Activated T-helper 2 cell treated with anti-CD3 and anti-CD28 coated beads, Interferon-gamma antibody, Interleukin-2, Interleukin-4, amounts not matched to agents 10 μg/mL and 5 μg/mL and 100 μg/mL, durations not matched to agents 14 hours and 24 hours and 36 hours (primary cell): ENCODE results near the gene DEPDC1B. TPM values are rescaled to one million over a fixed set of nuclear protein-coding genes. Genes with fewer than 3 reads are reported as not detected.
A peak's percentile ranks its signal among the peaks of the same experiment; 100 is the strongest.
"Not testable (repeated sequence)": the region's sequence is repeated elsewhere in the genome, so short reads cannot be mapped to it uniquely, and the experiment has no call there.

ENCODE experiments used
- DNase-seq: peaks from one replicate; pipeline ENCODE4 v3.0.0; 2021; ENCODE audit warnings: low spot score
- H3K27ac Mint-ChIP-seq: one replicate; pipeline ENCODE4 v1.8.0; 2021; ENCODE audit warnings: mixed read lengths
- H3K27me3 Mint-ChIP-seq: one replicate; pipeline ENCODE4 v1.8.0; 2021; ENCODE audit warnings: low read depth, mixed read lengths
- H3K36me3 Mint-ChIP-seq: one replicate; pipeline ENCODE4 v1.8.0; 2021; ENCODE audit warnings: low read depth, mixed read lengths
- H3K4me1 Mint-ChIP-seq: one replicate; pipeline ENCODE4 v1.8.0; 2021; ENCODE audit warnings: low read depth, mixed read lengths
- H3K4me3 Mint-ChIP-seq: one replicate; pipeline ENCODE4 v1.8.0; 2021; ENCODE audit warnings: low read depth, mild to moderate bottlenecking, moderate library complexity, mixed read lengths
- H3K9me3 Mint-ChIP-seq: one replicate; pipeline ENCODE4 v1.8.0; 2021; ENCODE audit warnings: mixed read lengths
- intact Hi-C: fragments of 100-400 bp; cut with micrococcal nuclease; formaldehyde crosslinking; loops from one replicate; pipeline ENCODE4 v1.15.1; 2023
- total RNA-seq: library from RNA; stranded (reverse); gene quantifications from 2 replicates; pipeline ENCODE4 v1.2.3, GENCODE V29; 2022

The DEPDC1B gene, protein sequence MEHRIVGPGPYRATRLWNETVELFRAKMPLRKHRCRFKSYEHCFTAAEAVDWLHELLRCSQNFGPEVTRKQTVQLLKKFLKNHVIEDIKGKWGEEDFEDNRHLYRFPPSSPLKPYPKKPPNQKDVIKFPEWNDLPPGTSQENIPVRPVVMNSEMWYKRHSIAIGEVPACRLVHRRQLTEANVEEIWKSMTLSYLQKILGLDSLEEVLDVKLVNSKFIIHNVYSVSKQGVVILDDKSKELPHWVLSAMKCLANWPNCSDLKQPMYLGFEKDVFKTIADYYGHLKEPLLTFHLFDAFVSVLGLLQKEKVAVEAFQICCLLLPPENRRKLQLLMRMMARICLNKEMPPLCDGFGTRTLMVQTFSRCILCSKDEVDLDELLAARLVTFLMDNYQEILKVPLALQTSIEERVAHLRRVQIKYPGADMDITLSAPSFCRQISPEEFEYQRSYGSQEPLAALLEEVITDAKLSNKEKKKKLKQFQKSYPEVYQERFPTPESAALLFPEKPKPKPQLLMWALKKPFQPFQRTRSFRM
- total RNA-seq: 22.2 and 25.1 TPM in 2 replicates

DNA sequence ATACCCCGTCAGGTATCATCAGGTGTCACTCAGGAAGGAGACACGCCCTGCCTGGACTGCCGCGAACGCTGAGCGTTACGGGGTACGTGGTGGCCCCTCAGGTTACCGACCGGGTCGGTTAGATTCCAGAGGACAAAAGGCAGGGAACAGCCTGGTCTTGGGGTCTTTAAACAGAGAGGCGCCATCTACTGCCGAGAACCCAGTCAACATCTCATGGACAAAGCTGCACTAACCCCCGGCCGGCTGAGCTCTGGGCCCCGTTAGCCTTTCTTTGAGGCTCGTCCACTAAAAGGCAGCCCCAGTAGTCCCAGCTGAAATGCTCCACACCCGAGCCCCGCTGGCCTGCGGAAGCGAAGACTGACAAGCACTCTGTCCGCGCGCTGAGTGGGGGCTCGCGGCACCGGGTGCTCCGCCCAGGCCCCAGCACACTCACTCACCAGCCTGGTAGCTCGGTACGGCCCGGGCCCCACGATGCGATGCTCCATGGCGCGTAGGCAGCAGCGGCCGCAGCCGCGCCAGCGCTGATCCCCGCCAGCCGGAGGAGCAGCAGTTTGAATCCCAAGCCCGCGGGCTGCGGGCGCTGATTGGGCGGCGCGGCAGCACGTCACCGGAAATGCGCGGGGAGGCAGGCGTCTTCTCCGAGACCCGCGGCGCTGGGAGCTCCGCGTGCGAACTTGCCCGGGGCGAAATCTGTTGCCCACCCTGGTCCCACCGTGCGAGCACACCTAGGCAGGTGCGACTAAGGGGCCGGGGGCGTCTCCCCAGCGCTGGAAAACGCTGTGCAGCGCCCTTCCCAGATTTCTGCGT lies at the start of gene DEPDC1B:
DEPDC1B (minus strand) TSS at position 558 of the 807 bp plus-strand sequence; CDS start at position 485, 73 bp downstream.
- Mint-ChIP-seq H3K4me1 (peaks cover 30% of the 10 kb centered on the region), H3K4me3 (peak within 1 kb of the TSS; percentile 93), H3K27ac (peak within 1 kb of the TSS; percentile 91), H3K27me3 (peaks cover 25% of the 10 kb centered on the region), H3K9me3 (no peaks in the 10 kb centered on the region), H3K36me3 (peaks cover 10% of the 10 kb centered on the region)
- intact Hi-C loops: loop anchor here (1.0 to 5.0 kb wide), 4 partner anchors 12 to 245 kb away; partner anchors contain the start of genes ELOVL7, ERCC8 and NDUFAF2
- DNase-seq: peak; percentile 86

DNA sequence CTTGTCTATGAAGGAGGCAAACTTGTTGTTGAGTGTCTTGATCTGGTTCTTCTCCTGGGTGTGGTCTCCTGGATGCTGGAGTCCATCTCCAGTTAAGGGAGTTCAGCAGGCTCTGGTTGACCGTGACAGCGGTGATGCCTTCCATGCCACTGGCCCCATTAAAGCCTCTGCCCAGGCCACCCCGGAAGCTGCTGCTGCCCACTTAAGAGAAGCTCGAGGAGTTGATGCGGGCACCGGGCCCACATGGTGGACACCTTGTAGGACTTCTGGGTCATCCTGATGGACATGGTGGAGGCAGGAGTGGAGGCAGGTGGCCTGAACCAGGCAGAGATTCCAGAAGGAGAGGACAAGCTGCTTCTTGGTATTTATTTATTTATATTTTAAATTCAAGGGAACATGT lies 44.7 kb upstream of the DEPDC1B start:
- Mint-ChIP-seq H3K9me3 (peaks cover 12% of the 10 kb centered on the region), H3K4me1 (no peaks in the 10 kb centered on the region), H3K27me3 (no peaks in the 10 kb centered on the region), H3K36me3 (no peaks in the 10 kb centered on the region), H3K27ac (no peak overlapping the region), H3K4me3 (no peak overlapping the region)
- intact Hi-C loops: no loop called here
- DNase-seq: no peak

DNA sequence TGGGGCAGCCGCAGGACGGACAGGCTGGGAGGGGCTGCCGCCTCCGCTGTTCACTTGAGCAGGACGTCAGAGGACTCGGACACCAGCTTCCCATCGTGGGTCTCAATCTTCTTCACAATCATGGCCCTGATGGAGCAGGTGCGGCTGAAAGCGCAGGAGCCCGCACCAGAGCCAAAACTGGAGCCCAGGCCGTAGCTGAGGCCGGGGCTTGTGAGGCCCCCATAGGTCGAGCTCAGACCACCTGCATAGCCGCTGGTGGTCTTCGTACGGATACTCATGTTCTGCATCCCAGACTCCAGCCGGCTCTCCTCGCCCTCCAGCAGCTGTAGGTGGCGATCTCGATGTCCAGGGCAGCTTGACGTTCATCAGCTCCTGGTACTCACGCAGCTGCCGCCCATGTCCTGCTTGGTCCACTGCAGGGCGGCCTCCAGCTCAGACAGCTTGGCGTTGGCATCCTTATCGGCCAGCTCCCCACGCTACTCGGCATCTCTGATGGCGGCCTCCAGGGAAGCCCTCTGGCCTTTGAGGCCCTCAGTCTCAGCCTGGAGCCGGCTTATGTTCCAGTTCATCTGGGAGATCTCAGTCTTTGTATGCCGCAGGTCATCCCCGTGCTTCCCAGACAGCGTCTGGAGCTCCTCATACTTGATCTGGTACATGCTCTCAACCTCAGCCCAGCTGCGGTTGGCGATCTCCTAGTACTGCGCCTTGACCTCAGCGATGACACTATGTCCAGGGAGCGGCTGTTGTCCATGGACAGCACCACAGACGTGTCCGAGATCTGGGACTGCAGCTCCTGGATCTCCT lies 43.7 kb upstream of the DEPDC1B start:
- no peak overlapping the region for H3K27ac Mint-ChIP-seq
- no peak for DNase-seq

DNA sequence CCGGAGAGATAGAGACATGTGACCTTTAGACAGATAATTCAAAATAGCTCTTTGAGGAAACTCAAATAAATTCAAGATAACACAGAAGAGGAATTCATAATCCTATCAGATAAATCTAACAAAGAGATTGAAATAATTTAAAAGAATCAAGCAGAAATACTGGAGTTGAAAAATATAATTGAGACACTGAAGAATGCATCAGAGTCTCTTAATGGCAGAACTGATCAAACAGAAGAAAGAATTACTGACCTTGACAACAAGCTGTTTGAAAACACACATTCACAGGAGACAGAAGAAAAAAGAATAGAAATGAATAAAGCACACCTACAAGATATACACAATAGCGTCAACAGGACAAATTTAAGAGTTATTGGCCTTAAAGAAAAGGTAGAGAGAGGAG lies 40.4 kb upstream of the DEPDC1B start:
- Mint-ChIP-seq H3K27me3 (no peaks in the 10 kb centered on the region), H3K9me3 (peaks cover 19% of the 10 kb centered on the region), H3K27ac (no peak overlapping the region), H3K36me3 (no peaks in the 10 kb centered on the region), H3K4me1 (no peaks in the 10 kb centered on the region), H3K4me3 (no peak overlapping the region)
- intact Hi-C loops: no loop called here
- DNase-seq: no peak

More for the DNA sequence above, 43.7 kb upstream of the DEPDC1B start:
- Mint-ChIP-seq H3K27me3 (no peaks in the 10 kb centered on the region), H3K36me3 (no peaks in the 10 kb centered on the region), H3K4me1 (no peaks in the 10 kb centered on the region), H3K9me3 (peaks cover 19% of the 10 kb centered on the region), H3K4me3 (no peak overlapping the region)
- intact Hi-C loops: no loop called here

DNA sequence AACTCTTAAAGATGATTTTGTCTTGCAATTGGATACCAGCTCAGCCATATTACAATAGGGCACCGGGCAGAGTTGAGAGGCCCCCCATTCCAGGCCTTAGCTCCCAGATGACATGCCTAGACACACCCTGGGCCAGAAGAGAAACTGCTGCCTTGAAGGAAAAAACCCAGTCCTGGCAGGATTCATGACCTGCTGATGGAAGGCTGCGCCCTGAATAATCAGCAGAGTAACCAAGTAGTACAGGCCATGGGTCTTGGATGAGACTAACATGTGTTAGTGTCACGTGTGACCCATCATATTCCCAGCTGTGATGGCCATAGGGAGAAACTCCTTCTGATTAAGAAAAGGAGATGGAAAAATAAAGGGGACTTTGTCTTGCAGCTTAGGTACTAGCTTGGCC lies 39.0 kb upstream of the DEPDC1B start:
- no peaks in the 10 kb centered on the region for H3K27me3 Mint-ChIP-seq
- intact Hi-C loops: no loop called here

DNA sequence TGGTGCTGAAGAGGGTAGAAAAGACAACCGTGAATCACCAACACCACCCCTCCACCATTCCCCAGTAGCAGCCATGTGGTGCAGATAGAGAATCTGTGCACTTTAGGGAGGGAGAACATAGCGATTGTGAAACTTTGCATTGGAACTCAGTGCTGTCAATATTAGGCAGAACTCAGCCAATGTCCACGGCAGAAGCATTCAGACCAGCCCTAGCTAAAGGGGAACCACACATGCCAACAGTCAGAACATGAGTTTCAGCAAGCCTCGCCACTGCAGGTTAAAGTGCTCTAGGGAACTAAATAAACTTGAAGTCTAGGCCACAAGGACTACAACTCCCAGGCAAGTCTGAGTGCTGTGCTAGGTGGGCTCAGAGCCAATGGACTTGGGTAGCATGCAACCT lies 38.5 kb upstream of the DEPDC1B start:
- Mint-ChIP-seq H3K9me3 (peaks cover 19% of the 10 kb centered on the region), H3K36me3 (no peaks in the 10 kb centered on the region), H3K4me3 (no peak overlapping the region), H3K27me3 (no peaks in the 10 kb centered on the region), H3K27ac (no peak overlapping the region), H3K4me1 (no peaks in the 10 kb centered on the region)
- DNase-seq: no peak
- intact Hi-C loops: no loop called here

More for the DNA sequence above, 39.0 kb upstream of the DEPDC1B start:
- Mint-ChIP-seq H3K27ac (no peak overlapping the region), H3K36me3 (no peaks in the 10 kb centered on the region), H3K4me1 (no peaks in the 10 kb centered on the region), H3K4me3 (no peak overlapping the region), H3K9me3 (peaks cover 19% of the 10 kb centered on the region)
- DNase-seq: no peak

DNA sequence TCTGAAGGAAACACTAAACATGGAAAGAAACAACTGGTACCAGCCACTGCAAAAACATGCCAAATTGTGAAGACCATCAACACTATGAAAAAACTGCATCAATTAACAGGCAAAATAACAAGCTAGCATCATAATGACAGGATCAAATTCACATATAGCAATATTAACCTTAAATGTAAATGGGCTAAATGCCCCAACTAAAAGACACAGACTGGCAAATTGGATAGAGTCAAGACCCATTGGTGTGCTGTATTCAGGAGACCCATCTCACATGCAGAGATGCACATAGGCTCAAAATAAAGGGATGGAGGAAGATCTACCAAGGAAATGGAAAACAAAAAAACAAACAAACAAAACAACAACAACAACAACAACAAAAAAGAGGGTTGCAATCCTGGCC lies 30.9 kb upstream of the DEPDC1B start:
- H3K27me3 Mint-ChIP-seq, H3K4me1 Mint-ChIP-seq, DNase-seq, H3K4me3 Mint-ChIP-seq, H3K36me3 Mint-ChIP-seq, H3K27ac Mint-ChIP-seq, H3K9me3 Mint-ChIP-seq, intact Hi-C loops: not testable (repeated sequence)

DNA sequence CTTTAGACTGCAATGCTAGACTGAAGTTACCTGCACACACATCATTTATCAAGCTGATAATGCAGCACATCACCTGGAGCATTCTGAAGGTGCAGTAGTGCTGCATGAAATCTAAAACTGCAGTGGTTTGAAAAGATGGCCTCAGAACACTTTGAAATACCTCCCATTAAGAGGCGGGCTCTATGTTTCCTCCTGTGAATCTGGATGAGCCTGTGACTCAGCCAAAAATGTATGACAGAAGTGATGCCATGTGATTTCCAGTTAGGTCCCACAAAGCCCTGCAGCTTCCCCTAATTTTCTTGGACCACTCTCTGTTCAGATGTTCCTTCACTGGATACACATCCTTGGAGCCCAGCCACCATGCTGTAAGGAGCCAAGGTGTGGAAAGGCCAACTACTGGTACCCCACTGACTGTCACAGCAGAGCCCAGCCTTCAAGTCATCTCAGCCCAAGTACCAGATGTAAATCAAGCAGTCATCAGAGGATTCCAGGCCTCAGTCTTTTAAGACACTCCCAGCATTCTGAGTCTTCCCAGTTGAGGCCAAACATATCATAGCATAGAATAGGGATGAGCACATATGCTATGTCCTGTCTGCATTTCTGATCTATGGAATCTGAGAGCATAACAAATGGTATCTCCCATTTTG lies 27.2 kb upstream of the DEPDC1B start:
- no peaks in the 10 kb centered on the region for H3K4me1 Mint-ChIP-seq
- H3K36me3 Mint-ChIP-seq: no peaks in the 10 kb centered on the region
- H3K27me3 Mint-ChIP-seq: peaks cover 5% of the 10 kb centered on the region
- H3K9me3 Mint-ChIP-seq: no peaks in the 10 kb centered on the region
- no peak overlapping the region for H3K27ac Mint-ChIP-seq
- no peak overlapping the region for H3K4me3 Mint-ChIP-seq
- intact Hi-C loops: no loop called here
- no peak for DNase-seq

DNA sequence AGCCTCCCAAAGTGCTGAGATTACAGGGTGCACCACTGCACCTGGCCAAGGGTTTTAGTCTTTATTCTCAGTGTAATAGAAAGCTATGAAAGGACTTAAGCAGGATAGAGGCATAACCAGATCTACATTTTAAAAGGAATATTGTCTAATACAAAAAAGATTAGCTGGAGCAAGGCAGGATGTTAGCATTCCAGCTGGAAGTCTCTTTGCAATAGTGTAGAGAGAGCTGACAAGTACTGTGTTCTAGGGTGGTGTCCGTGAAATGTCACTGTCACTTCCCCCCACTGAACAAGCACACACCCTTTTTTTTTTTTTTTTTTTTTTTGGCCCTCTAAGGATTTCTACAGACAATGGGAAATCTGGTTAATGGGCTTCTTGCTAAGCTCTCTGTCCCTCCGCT lies 24.2 kb upstream of the DEPDC1B start:
- peaks cover 15% of the 10 kb centered on the region for H3K27me3 Mint-ChIP-seq
- H3K9me3 Mint-ChIP-seq: no peaks in the 10 kb centered on the region
- no peak overlapping the region for H3K4me3 Mint-ChIP-seq
- intact Hi-C loops: no loop called here
- H3K36me3 Mint-ChIP-seq: no peaks in the 10 kb centered on the region
- no peak for DNase-seq
- no peaks in the 10 kb centered on the region for H3K4me1 Mint-ChIP-seq
- H3K27ac Mint-ChIP-seq: no peak overlapping the region

DNA sequence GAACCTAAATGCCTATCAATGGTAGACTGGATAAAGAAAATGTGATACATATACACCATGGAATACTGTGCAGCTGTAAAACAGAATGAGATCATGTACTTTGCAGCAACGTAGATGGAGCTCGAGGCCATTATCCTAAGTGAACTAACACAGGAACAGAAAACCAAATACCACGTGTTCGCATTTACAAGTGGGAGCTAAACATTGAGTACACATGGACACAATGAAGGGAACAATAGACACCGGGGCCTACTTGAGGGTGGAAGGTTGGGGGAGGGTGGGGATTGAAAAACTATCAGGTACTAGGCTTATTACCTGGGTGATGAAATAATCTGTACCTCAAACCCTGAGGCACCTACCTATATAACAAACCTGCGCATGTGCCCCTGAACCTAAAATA lies 22.4 kb upstream of the DEPDC1B start:
- Mint-ChIP-seq H3K36me3 (no peaks in the 10 kb centered on the region), H3K9me3 (peaks cover 3% of the 10 kb centered on the region), H3K27me3 (peaks cover 15% of the 10 kb centered on the region), H3K4me1 (no peaks in the 10 kb centered on the region), H3K4me3 (no peak overlapping the region), H3K27ac (no peak overlapping the region)
- intact Hi-C loops: no loop called here
- no peak for DNase-seq

DNA sequence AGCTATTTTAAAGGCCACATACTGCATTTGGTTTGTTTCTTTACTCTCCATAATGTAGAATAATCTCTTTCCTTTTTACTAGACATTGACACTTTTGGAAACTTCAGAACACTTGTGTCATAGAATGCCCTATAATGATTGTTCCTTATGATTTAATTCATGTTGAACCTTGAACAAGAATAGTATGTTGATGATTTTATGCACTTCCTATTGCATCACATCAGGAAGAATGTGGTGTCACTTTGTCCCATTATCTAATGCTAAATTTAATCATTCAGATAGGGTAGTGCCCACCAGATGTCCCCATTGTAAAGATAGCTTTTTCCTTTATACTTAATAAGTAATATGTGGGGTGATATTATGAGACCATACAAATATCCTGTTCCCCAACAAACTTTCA lies 19.4 kb upstream of the DEPDC1B start:
- H3K27me3 Mint-ChIP-seq: peaks cover 15% of the 10 kb centered on the region
- intact Hi-C loops: no loop called here
- H3K4me1 Mint-ChIP-seq: no peaks in the 10 kb centered on the region
- DNase-seq: no peak
- H3K27ac Mint-ChIP-seq: no peak overlapping the region
- no peak overlapping the region for H3K4me3 Mint-ChIP-seq
- peaks cover 3% of the 10 kb centered on the region for H3K36me3 Mint-ChIP-seq
- peaks cover 15% of the 10 kb centered on the region for H3K9me3 Mint-ChIP-seq
